HL-60 (cell line): ENCODE data around the gene FCRLA.

Experiments used
- CTCF ChIP-seq: IDR thresholded peaks from one replicate; pipeline ENCODE4 v1.5.1; 2011; ENCODE audit warnings: low read length, control low read depth, inconsistent platforms; ENCODE audit not compliant: insufficient read depth
- GABPA ChIP-seq: IDR thresholded peaks from 2 replicates; pipeline ENCODE4 v1.6.1; 2012; ENCODE audit warnings: low read depth

- TF ChIP-seq GABPA (no peak), CTCF (no peak)
Observed at GRCh38 chr1:161722406-161722805, 15.4 kb downstream of the FCRLA start.
